Duodenal mucosa (tissue), 2 donors: Measurements from ENCODE around the gene GGCX.
"Not testable (repeated sequence)": the region's sequence is repeated elsewhere in the genome, so short reads cannot be mapped to it uniquely, and the experiment has no call there.

ENCODE experiments used
- H3K27ac ChIP-seq: one replicate; pipeline ENCODE4 v1.7.0; 2013; ENCODE audit warnings: low read depth, low read length
- H3K27me3 ChIP-seq, 2 donors: one replicate each; pipeline ENCODE4 v1.7.0; 2013; ENCODE audit warnings: low read length in 2 of 2, control low read depth in 1 of 2; ENCODE audit not compliant: insufficient read depth in 2 of 2, control insufficient read depth in 1 of 2
- H3K36me3 ChIP-seq, 2 donors: one replicate each; pipeline ENCODE4 v1.7.0; 2013; ENCODE audit warnings: low read length in 2 of 2, control low read depth in 1 of 2; ENCODE audit not compliant: insufficient read depth in 2 of 2, control insufficient read depth in 1 of 2
- H3K4me1 ChIP-seq, 2 donors: one replicate each; pipeline ENCODE4 v1.7.0; 2013; ENCODE audit warnings: low read length in 2 of 2, control low read depth in 1 of 2; ENCODE audit not compliant: insufficient read depth in 2 of 2, control insufficient read depth in 1 of 2
- H3K4me3 ChIP-seq, 2 donors: one replicate each; pipeline ENCODE4 v1.7.0; 2013; ENCODE audit warnings: low read length in 2 of 2, low read depth in 1 of 2
- H3K9ac ChIP-seq, 2 donors: one replicate each; pipeline ENCODE4 v1.7.0; 2013; ENCODE audit warnings: low read length in 2 of 2, low read depth in 1 of 2
- H3K9me3 ChIP-seq, 2 donors: one replicate each; pipeline ENCODE4 v1.7.0; 2013; ENCODE audit warnings: low read length in 2 of 2, control low read depth in 1 of 2; ENCODE audit not compliant: control insufficient read depth in 1 of 2

GGCX gene

DNA sequence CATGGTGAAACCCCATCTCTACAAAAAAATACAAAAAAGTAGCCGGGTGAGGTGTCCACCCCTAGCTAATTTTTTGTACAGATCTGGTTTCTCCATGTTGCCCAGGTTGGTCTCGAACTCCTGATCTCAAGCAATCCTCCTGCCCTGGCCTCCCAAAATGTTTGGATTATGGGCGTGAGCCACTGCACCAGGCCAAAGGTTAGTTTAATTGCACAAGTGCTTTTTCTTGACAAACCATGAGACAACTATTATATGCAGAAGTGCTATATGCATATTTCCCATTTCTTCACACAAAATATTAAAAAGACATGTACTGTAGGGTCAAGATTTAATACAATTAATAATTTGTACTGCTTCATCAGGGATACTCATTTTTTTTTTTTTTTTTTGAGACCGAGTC lies 5.0 kb upstream of the GGCX start:
- no peaks in the 10 kb centered on the region for H3K4me1 ChIP-seq
- H3K27ac ChIP-seq: no peak overlapping the region
- no peaks in the 10 kb centered on the region for H3K9me3 ChIP-seq
- H3K27me3 ChIP-seq: no peaks in the 10 kb centered on the region
- H3K36me3 ChIP-seq: no peaks in the 10 kb centered on the region
- H3K9ac ChIP-seq: no peak overlapping the region
- no peak overlapping the region for H3K4me3 ChIP-seq

- H3K4me3 ChIP-seq: no peak overlapping the region
- no peaks in the 10 kb centered on the region for H3K27me3 ChIP-seq
- H3K9me3 ChIP-seq: no peaks in the 10 kb centered on the region
- no peak overlapping the region for H3K27ac ChIP-seq
- H3K9ac ChIP-seq: no peak overlapping the region
- peaks cover 10 to 12% of the 10 kb centered on the region in 2 donors for H3K4me1 ChIP-seq
- no peaks in the 10 kb centered on the region for H3K36me3 ChIP-seq
Measured at GRCh38 chr2:85564144-85564563, 2.9 kb upstream of the GGCX start.

- Histone ChIP-seq H3K4me1 (peaks cover 10 to 12% of the 10 kb centered on the region in 2 donors), H3K4me3 (peak overlapping the region; percentile 78 to 98), H3K36me3 (peaks cover 2 to 21% of the 10 kb centered on the region in 2 donors), H3K9ac (peak overlapping the region; percentile 72 to 83), H3K9me3 (no peaks in the 10 kb centered on the region), H3K27me3 (no peaks in the 10 kb centered on the region), H3K27ac (no peak overlapping the region)
Measured at GRCh38 chr2:85560812-85561279, 447 bp downstream of the GGCX start.

DNA sequence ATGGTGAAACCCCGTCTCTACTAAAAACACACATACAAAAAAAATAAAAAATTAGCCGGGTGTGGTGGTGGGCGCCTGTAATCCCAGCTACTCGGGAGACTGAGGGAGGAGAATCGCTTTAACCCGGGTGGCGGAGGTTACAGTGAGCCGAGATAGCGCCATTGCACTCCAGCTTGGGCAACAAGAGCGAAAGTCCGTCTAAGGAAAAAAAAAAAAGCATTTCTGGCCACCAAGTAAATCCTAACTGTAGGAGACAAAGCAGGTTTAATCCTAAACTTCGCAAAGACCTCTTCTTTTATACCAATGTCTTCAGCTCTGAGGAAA lies 928 bp downstream of the GGCX start:
- H3K27ac ChIP-seq, H3K27me3 ChIP-seq, H3K9me3 ChIP-seq: not testable (repeated sequence)
- Histone ChIP-seq H3K4me3 (peak overlapping the region; percentile 78 to 98), H3K9ac (peak overlapping the region; percentile 72 to 83), H3K36me3 (peaks cover 3 to 24% of the 10 kb centered on the region in 2 donors), H3K4me1 (peaks cover 10 to 12% of the 10 kb centered on the region in 2 donors)

- Histone ChIP-seq H3K4me1 (peaks cover 10 to 12% of the 10 kb centered on the region in 2 donors), H3K27ac (no peak overlapping the region), H3K27me3 (no peaks in the 10 kb centered on the region), H3K4me3 (no peak overlapping the region), H3K9ac (no peak overlapping the region), H3K9me3 (no peaks in the 10 kb centered on the region), H3K36me3 (peaks cover 17 to 41% of the 10 kb centered on the region in 2 donors)
Measured at GRCh38 chr2:85558160-85558559, 3.1 kb downstream of the GGCX start.

GRCh38 chr2:85557130-85557529 lies 4.2 kb downstream of the GGCX start:
- Histone ChIP-seq H3K27me3 (no peaks in the 10 kb centered on the region), H3K9ac (no peak overlapping the region), H3K9me3 (no peaks in the 10 kb centered on the region), H3K4me3 (no peak overlapping the region), H3K36me3 (peaks cover 27 to 51% of the 10 kb centered on the region in 2 donors), H3K4me1 (peaks cover 10 to 12% of the 10 kb centered on the region in 2 donors), H3K27ac (no peak overlapping the region)

GRCh38 chr2:85554980-85555612 lies 6.2 kb downstream of the GGCX start:
- Histone ChIP-seq H3K4me1 (peaks cover 3 to 10% of the 10 kb centered on the region in 2 donors), H3K9me3 (no peaks in the 10 kb centered on the region), H3K27ac (no peak overlapping the region), H3K4me3 (no peak overlapping the region), H3K27me3 (no peaks in the 10 kb centered on the region), H3K9ac (no peak overlapping the region), H3K36me3 (peaks cover 42 to 68% of the 10 kb centered on the region in 2 donors)

GRCh38 chr2:85553184-85553583 lies 8.1 kb downstream of the GGCX start:
- peaks cover 0 to 4% of the 10 kb centered on the region in 2 donors for H3K4me1 ChIP-seq
- peaks cover 42 to 69% of the 10 kb centered on the region in 2 donors for H3K36me3 ChIP-seq
- no peak overlapping the region for H3K4me3 ChIP-seq
- no peaks in the 10 kb centered on the region for H3K27me3 ChIP-seq
- H3K9ac ChIP-seq: no peak overlapping the region
- no peak overlapping the region for H3K27ac ChIP-seq
- no peaks in the 10 kb centered on the region for H3K9me3 ChIP-seq

DNA sequence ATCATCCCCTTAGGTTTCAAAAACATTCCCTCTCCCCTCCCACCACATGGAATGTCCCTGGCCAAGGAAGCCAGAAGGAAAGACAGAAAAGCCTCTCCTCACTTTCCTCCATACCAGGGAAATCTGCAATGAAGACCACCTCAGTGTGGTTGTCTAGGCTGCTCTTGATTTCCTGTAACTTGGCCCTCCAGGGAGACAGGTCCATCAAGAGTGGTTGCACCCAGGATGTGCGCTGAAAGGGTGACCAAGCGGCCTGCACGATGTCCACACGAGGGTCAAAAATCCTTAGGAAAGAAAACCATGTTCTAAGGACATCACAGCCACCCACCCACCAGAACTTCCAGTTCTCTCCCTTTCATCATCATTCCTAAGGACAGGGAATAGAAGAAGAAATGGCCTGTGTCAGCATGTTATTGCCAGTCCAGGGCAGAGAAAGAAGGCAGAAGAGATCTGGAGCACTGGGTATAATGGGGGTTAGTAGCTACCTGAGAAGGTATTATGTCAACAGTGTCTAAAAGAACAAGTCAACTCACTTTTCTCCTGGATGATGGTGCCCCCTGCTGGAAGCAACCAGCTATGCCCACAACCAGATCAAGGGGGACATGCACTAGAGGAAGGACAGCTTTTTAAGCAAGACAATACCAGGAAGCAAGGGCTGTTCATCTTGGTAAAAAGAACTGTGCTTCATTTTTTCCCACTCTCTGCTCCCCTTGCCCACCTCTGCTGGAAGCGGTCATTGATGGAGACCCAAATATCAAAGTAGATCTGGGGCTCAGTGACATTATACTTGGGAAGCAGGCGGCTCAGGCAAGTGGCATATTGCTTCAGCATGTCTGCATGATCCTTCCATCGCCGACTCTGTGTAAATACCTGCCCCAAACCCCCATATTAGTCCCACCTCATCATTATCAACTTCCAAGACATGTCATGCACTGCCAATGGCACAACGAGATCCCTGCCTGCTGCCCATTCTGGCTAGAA lies 9.3 kb downstream of the GGCX start:
- Histone ChIP-seq H3K4me1 (peaks cover 0 to 4% of the 10 kb centered on the region in 2 donors), H3K4me3 (no peak overlapping the region), H3K27ac (no peak overlapping the region), H3K9me3 (no peaks in the 10 kb centered on the region), H3K27me3 (no peaks in the 10 kb centered on the region), H3K36me3 (peaks cover 40 to 63% of the 10 kb centered on the region in 2 donors), H3K9ac (no peak overlapping the region)

- no peak overlapping the region for H3K9ac ChIP-seq
- no peaks in the 10 kb centered on the region for H3K9me3 ChIP-seq
- peak overlapping the region; percentile 27 for H3K27ac ChIP-seq
- H3K36me3 ChIP-seq: peaks cover 50 to 66% of the 10 kb centered on the region in 2 donors
- H3K4me3 ChIP-seq: no peak overlapping the region
- H3K4me1 ChIP-seq: peaks cover 0 to 4% of the 10 kb centered on the region in 2 donors
- no peaks in the 10 kb centered on the region for H3K27me3 ChIP-seq
Measured at GRCh38 chr2:85550486-85550885, 10.8 kb downstream of the GGCX start.
